Panc1 (cell line): ENCODE results near the gene ELMO1. TPM values are rescaled to one million over a fixed set of nuclear protein-coding genes. Genes with fewer than 3 reads are reported as not detected.

Source experiments
- ATAC-seq: fragments of 200-7000 bp; cut with Tn5 transposase; 2 replicates; pipeline ENCODE4 v1.9.1; 2020; ENCODE audit warnings: mild to moderate bottlenecking, moderate library complexity
- BruUV-seq: library from RNA; stranded (reverse); fragments of 400-500 nt; replicated peaks from 2 replicates; lab custom pipeline; 2021; lab: Mats Ljungman, UMichigan
- CTCF ChIA-PET: fragments of 300-600 bp; sonication (Branson Sonifier 250); formaldehyde crosslinking; loops from one replicate; lab custom pipeline; 2022; ENCODE audit warnings: antibody characterized with exemption; lab: Charles Lee
- POLR2A ChIA-PET: fragments of 300-600 bp; sonication (Branson Sonifier 250); formaldehyde crosslinking; loops from one replicate; lab custom pipeline; 2022; ENCODE audit warnings: antibody characterized with exemption; lab: Charles Lee
- DNase-seq: peaks from one replicate; pipeline ENCODE4 v3.0.0-alpha.2; 2010; ENCODE audit warnings: low read depth, low spot score
- H3K27ac ChIP-seq: 2 replicates; pipeline ENCODE4 v1.5.1; 2011; ENCODE audit warnings: mild to moderate bottlenecking, low read length, inconsistent platforms
- H3K27me3 ChIP-seq: fragments of 200-500 bp; sonication (Bioruptor generic); 2 replicates; pipeline ENCODE4 v1.6.0; 2014; ENCODE audit warnings: low read length, inconsistent platforms; ENCODE audit not compliant: control insufficient read depth, insufficient read depth
- H3K36me3 ChIP-seq: fragments of 200-500 bp; sonication (Bioruptor generic); 2 replicates; pipeline ENCODE4 v1.5.1; 2014; ENCODE audit warnings: inconsistent platforms, mild to moderate bottlenecking, low read length, moderate library complexity; ENCODE audit not compliant: control insufficient read depth, insufficient read depth
- H3K4me1 ChIP-seq: 2 replicates; pipeline ENCODE4 v1.5.1; 2011; ENCODE audit warnings: inconsistent platforms, mild to moderate bottlenecking, low read length, moderate library complexity; ENCODE audit not compliant: control insufficient read depth, insufficient read depth
- H3K4me3 ChIP-seq, 2 experiments: 2 replicates each; pipeline ENCODE4 v1.5.1; 2011 to 2012; ENCODE audit warnings: low read depth in 2 of 2, low read length in 2 of 2, mild to moderate bottlenecking in 2 of 2, inconsistent platforms in 1 of 2, moderate library complexity in 1 of 2
- H3K9me3 ChIP-seq: fragments of 200-500 bp; sonication (Bioruptor generic); 2 replicates; pipeline ENCODE4 v1.5.1; 2014; ENCODE audit warnings: low read depth, mild to moderate bottlenecking, inconsistent platforms, low read length, moderate library complexity; ENCODE audit not compliant: control insufficient read depth, insufficient read depth
- POLR2AphosphoS5 ChIP-seq: IDR thresholded peaks from 2 replicates; pipeline ENCODE4 v1.6.1; 2012; ENCODE audit warnings: mild to moderate bottlenecking, low read depth, low read length, moderate library complexity
- SIN3A ChIP-seq: IDR thresholded peaks from 2 replicates; pipeline ENCODE4 v1.6.1; 2012; ENCODE audit warnings: low read depth, mild to moderate bottlenecking, low read length, moderate library complexity, borderline replicate concordance; ENCODE audit not compliant: insufficient read depth
- TCF7L2 ChIP-seq: IDR thresholded peaks from 2 replicates; pipeline ENCODE4 v1.6.1; 2011; ENCODE audit warnings: mild to moderate bottlenecking, low read depth, low read length, inconsistent platforms
- in situ Hi-C: cut with HindIII; loops from 2 replicates; pipeline ENCODE4 v1.10.0; 2016; ENCODE audit warnings: low sequenced_read_pairs, low pct_unique_long_range_greater_than_20kb
- intact Hi-C: fragments of 100-400 bp; cut with micrococcal nuclease; formaldehyde crosslinking; loops from one replicate; pipeline ENCODE4 v1.10.0; 2022; ENCODE audit not compliant: unreplicated experiment
- total RNA-seq: library from RNA; stranded (reverse); gene quantifications from one replicate; pipeline ENCODE4 v1.2.1, GENCODE V29; 2021; ENCODE audit not compliant: unreplicated experiment
- TF ChIP-seq, protein P1 (sequence below), 2 experiments: IDR thresholded peaks; 2 replicates each; pipeline ENCODE4 v1.6.1; 2011 to 2012; ENCODE audit warnings: low read depth in 2 of 2, control low read depth in 1 of 2, low read length in 1 of 2, mild to moderate bottlenecking in 1 of 2, moderate library complexity in 1 of 2; ENCODE audit not compliant: insufficient read depth in 1 of 2
- TF ChIP-seq, protein P2 (sequence below): fragments of 450-650 bp; IDR thresholded peaks from 2 replicates; pipeline ENCODE4 v1.5.1; 2017; ENCODE audit warnings: mild to moderate bottlenecking

ELMO1 gene
- total RNA-seq, 1 experiment from 2014 or later = 0.80 TPM

DNA sequence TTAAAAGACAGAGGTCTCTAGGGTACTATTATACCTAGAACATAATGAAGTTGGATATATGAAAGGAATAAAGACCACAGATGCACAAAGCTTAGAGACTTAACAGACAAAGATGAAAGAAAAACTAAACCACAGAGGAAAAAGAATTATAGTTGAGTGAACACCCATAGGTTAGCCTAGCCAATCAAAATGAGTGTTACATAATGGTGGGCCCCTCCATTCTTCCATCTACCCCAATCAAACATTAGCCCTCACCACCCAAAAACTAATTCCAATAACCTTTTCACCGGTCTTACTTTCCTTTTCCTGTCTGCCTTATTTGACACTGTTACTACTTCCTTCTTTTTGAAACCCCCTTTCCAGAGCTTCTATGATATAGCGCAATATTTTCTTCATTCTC is 130.1 kb downstream of the ELMO1 start:
- ATAC-seq = no peak
- H3K36me3 ChIP-seq = no peaks in the 10 kb centered on the region
- H3K4me3 ChIP-seq = no peak overlapping the region
- CTCF ChIA-PET = no interaction called here
- no peak for DNase-seq
- H3K27me3 ChIP-seq = 0 out of 2 replicates have a peak, but pooled peaks cover 4% of the 10 kb centered on the region
- BruUV-seq = no TSS peak
- in situ Hi-C loops = no loop called here
- H3K27ac ChIP-seq = no peak overlapping the region
- H3K4me1 ChIP-seq = no peaks in the 10 kb centered on the region
- POLR2A ChIA-PET = no interaction called here
- no peaks in the 10 kb centered on the region for H3K9me3 ChIP-seq
- intact Hi-C loops = no loop called here
- TF ChIP-seq SIN3A (no peak), TCF7L2 (no peak), POLR2AphosphoS5 (no peak)
- TF ChIP-seq, protein P1, sequence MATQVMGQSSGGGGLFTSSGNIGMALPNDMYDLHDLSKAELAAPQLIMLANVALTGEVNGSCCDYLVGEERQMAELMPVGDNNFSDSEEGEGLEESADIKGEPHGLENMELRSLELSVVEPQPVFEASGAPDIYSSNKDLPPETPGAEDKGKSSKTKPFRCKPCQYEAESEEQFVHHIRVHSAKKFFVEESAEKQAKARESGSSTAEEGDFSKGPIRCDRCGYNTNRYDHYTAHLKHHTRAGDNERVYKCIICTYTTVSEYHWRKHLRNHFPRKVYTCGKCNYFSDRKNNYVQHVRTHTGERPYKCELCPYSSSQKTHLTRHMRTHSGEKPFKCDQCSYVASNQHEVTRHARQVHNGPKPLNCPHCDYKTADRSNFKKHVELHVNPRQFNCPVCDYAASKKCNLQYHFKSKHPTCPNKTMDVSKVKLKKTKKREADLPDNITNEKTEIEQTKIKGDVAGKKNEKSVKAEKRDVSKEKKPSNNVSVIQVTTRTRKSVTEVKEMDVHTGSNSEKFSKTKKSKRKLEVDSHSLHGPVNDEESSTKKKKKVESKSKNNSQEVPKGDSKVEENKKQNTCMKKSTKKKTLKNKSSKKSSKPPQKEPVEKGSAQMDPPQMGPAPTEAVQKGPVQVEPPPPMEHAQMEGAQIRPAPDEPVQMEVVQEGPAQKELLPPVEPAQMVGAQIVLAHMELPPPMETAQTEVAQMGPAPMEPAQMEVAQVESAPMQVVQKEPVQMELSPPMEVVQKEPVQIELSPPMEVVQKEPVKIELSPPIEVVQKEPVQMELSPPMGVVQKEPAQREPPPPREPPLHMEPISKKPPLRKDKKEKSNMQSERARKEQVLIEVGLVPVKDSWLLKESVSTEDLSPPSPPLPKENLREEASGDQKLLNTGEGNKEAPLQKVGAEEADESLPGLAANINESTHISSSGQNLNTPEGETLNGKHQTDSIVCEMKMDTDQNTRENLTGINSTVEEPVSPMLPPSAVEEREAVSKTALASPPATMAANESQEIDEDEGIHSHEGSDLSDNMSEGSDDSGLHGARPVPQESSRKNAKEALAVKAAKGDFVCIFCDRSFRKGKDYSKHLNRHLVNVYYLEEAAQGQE (IDR thresholded peaks at IDR 0.05; ENCODE audit: insufficient read depth in 1 of 2, low read depth in 2 of 2, low read length in 1 of 2) = no peak
- TF ChIP-seq, protein P2, sequence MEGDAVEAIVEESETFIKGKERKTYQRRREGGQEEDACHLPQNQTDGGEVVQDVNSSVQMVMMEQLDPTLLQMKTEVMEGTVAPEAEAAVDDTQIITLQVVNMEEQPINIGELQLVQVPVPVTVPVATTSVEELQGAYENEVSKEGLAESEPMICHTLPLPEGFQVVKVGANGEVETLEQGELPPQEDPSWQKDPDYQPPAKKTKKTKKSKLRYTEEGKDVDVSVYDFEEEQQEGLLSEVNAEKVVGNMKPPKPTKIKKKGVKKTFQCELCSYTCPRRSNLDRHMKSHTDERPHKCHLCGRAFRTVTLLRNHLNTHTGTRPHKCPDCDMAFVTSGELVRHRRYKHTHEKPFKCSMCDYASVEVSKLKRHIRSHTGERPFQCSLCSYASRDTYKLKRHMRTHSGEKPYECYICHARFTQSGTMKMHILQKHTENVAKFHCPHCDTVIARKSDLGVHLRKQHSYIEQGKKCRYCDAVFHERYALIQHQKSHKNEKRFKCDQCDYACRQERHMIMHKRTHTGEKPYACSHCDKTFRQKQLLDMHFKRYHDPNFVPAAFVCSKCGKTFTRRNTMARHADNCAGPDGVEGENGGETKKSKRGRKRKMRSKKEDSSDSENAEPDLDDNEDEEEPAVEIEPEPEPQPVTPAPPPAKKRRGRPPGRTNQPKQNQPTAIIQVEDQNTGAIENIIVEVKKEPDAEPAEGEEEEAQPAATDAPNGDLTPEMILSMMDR = no peak

DNA sequence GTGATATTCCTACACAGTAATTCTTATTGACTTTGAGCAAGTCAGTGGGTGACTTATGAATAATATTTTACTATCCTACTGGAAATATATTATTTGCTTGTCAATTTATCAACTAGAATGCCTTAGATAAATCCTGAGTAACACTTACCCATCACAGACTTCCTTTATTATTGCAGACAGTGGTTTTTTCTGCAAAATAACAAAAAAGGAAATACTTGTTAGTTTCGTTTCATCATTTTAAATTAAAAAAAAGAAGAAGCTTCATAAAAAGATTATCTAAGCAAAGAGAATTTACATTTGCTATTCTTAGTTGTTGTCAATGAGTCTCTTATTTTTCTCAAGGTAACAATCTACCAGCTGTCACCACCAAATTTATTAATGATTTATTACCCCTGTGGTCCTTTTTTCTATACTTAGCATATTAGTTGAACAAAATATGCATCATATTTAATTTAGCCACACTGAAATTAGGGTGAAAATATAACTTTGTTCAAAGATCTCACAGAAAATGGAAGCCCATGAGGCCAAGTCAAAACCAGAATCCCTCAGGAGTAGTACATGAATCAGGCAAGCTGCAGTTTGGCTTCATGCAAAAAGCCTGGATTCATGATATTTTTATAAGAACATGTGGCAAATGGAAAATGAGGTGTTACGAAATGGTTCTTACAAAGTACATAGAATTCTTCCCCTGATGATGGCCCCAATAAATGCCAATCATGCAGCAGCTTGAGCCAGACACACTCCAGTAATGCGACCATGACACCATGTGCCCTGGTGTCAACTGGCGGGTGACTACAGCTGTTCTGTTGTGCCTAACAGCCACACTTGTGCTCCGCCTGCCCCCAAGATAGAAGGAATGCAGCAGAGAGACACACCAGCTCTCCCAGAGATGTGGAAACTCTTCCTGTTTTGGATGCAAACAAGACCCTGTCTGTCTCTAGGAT is 132.6 kb downstream of the ELMO1 start:
- in situ Hi-C loops = no loop called here

More for the DNA sequence above, 132.6 kb downstream of the ELMO1 start:
- Histone ChIP-seq H3K4me3 (no peak overlapping the region), H3K27me3 (0 out of 2 replicates have a peak, but pooled peaks cover 4% of the 10 kb centered on the region), H3K36me3 (no peaks in the 10 kb centered on the region), H3K4me1 (no peaks in the 10 kb centered on the region), H3K9me3 (no peaks in the 10 kb centered on the region), H3K27ac (no peak overlapping the region)
- no peak for DNase-seq
- CTCF ChIA-PET = no interaction called here
- intact Hi-C loops = no loop called here
- TF ChIP-seq TCF7L2 = no peak
- TF ChIP-seq SIN3A = no peak
- TF ChIP-seq, protein P1 (IDR thresholded peaks at IDR 0.05; ENCODE audit: insufficient read depth in 1 of 2, low read depth in 2 of 2, low read length in 1 of 2) = no peak
- no peak for TF ChIP-seq POLR2AphosphoS5
- TF ChIP-seq, protein P2 = no peak
- no peak for ATAC-seq
- BruUV-seq = no TSS peak
- POLR2A ChIA-PET = no interaction called here
